H1 (cell line): ENCODE measurements around the gene LIMK1. TPM values are rescaled to one million over a fixed set of nuclear protein-coding genes. Genes with fewer than 3 reads are reported as not detected.

Experiments used
- CTCF ChIA-PET: fragments of 300-600 bp; sonication (Branson Sonifier 250); formaldehyde crosslinking; loops from one replicate; lab custom pipeline; 2021; ENCODE audit not compliant: partially characterized antibody; lab: Charles Lee
- POLR2A ChIA-PET: fragments of 300-600 bp; sonication (Branson Sonifier 250); formaldehyde crosslinking; loops from one replicate; lab custom pipeline; 2021; ENCODE audit warnings: inconsistent platforms; ENCODE audit not compliant: partially characterized antibody; lab: Charles Lee
- DNase-seq, 2 experiments: peaks; one replicate each; pipeline versions ENCODE4 v3.0.0 to v3.0.0-alpha.2; 2010 to 2022; ENCODE audit warnings: low spot score in 2 of 2, low read depth in 1 of 2, mixed read lengths in 1 of 2
- FAIRE-seq: peaks from 2 replicates; lab custom pipeline; 2011; peaks lifted over from hg19 to GRCh38; lab: Jason Lieb, UNC
- H2AFZ ChIP-seq: 2 replicates; pipeline ENCODE4 v1.8.1; 2012; ENCODE audit warnings: low read length, inconsistent platforms
- H2AK5ac ChIP-seq: 2 replicates; pipeline ENCODE4 v1.6.1; 2013; ENCODE audit warnings: low read depth, low read length
- H2BK120ac ChIP-seq: replicated peaks from 2 replicates; pipeline ENCODE3; 2013; ENCODE audit warnings: low read depth, low read length, inconsistent platforms
- H2BK12ac ChIP-seq: 2 replicates; pipeline ENCODE4 v1.6.1; 2013; ENCODE audit warnings: low read depth, low read length
- H2BK15ac ChIP-seq: 2 replicates; pipeline ENCODE4 v1.6.1; 2013; ENCODE audit warnings: low read length
- H2BK20ac ChIP-seq: 2 replicates; pipeline ENCODE4 v1.6.1; 2013; ENCODE audit warnings: low read length
- H2BK5ac ChIP-seq: 2 replicates; pipeline ENCODE4 v1.6.1; 2013; ENCODE audit warnings: low read depth, low read length
- H3K14ac ChIP-seq: 2 replicates; pipeline ENCODE4 v1.6.1; 2013; ENCODE audit warnings: inconsistent platforms; ENCODE audit not compliant: insufficient read length
- H3K18ac ChIP-seq: 2 replicates; pipeline ENCODE4 v1.6.1; 2013; ENCODE audit warnings: low read length; ENCODE audit errors: extremely low read depth
- H3K23ac ChIP-seq: 2 replicates; pipeline ENCODE4 v1.6.1; 2013; ENCODE audit warnings: inconsistent platforms; ENCODE audit not compliant: insufficient read length
- H3K23me2 ChIP-seq: 2 replicates; pipeline ENCODE4 v1.6.1; 2013; ENCODE audit warnings: low read depth, low read length
- H3K27ac ChIP-seq: 2 replicates; pipeline ENCODE4 v1.6.1; 2011; ENCODE audit warnings: low read depth, low read length, inconsistent platforms
- H3K27me3 ChIP-seq, 4 experiments: replicated peaks in 1 of 4; 1 replicate in 1 of 4; 2 replicates in 3 of 4; pipeline versions ENCODE4 v1.6.1 to v1.8.1; 2011 to 2013; ENCODE audit warnings: low read length in 3 of 4, mild to moderate bottlenecking in 3 of 4, inconsistent platforms in 2 of 4, mixed read lengths in 2 of 4, moderate library complexity in 1 of 4; ENCODE audit not compliant: control insufficient read depth in 3 of 4, insufficient read depth in 3 of 4; ENCODE audit errors: extremely low read depth in 1 of 4
- H3K36me3 ChIP-seq, 4 experiments: 2 replicates each; pipeline versions ENCODE4 v1.6.1 to v1.8.1; 2011 to 2013; ENCODE audit warnings: mild to moderate bottlenecking in 4 of 4, low read length in 3 of 4, moderate library complexity in 2 of 4, control low read depth in 1 of 4, inconsistent platforms in 1 of 4; ENCODE audit not compliant: insufficient read depth in 4 of 4, control insufficient read depth in 2 of 4
- H3K4ac ChIP-seq: replicated peaks from 2 replicates; pipeline ENCODE3; 2013; ENCODE audit warnings: low read length, low read depth, mixed read lengths, inconsistent platforms; ENCODE audit not compliant: insufficient read length
- H3K4me1 ChIP-seq, 4 experiments: replicated peaks in 1 of 4; 1 replicate in 1 of 4; 2 replicates in 3 of 4; pipeline versions ENCODE4 v1.6.1 to v1.8.1; 2011 to 2013; ENCODE audit warnings: low read length in 3 of 4, inconsistent platforms in 2 of 4, mixed read lengths in 1 of 4; ENCODE audit not compliant: insufficient read depth in 4 of 4, control insufficient read depth in 3 of 4
- H3K4me2 ChIP-seq, 2 experiments: 2 replicates each; pipeline versions ENCODE4 v1.6.1 to v1.8.1; 2011 to 2013; ENCODE audit warnings: low read depth in 2 of 2, low read length in 2 of 2, control low read depth in 1 of 2, inconsistent platforms in 1 of 2, mild to moderate bottlenecking in 1 of 2; ENCODE audit not compliant: insufficient read depth in 1 of 2
- H3K4me3 ChIP-seq, 4 experiments: fragments of 200-600, 300-600 bp in 1 of 4; sonication (generic), shearing (Covaris generic), sonication (Bioruptor Twin) in 1 of 4; 2 replicates each; pipeline versions ENCODE4 v1.5.1 to v1.8.1; 2011 to 2016; ENCODE audit warnings: low read length in 4 of 4, low read depth in 3 of 4, control low read depth in 2 of 4, inconsistent platforms in 2 of 4, mild to moderate bottlenecking in 2 of 4, mixed read lengths in 1 of 4, moderate library complexity in 1 of 4; ENCODE audit not compliant: insufficient read depth in 2 of 4; ENCODE audit errors: extremely low read depth in 1 of 4
- H3K56ac ChIP-seq: replicated peaks from 2 replicates; pipeline ENCODE3; 2013; ENCODE audit warnings: low read depth, mild to moderate bottlenecking, mixed read lengths, low read length, inconsistent platforms; ENCODE audit not compliant: insufficient read length
- H3K79me1 ChIP-seq: 2 replicates; pipeline ENCODE4 v1.6.1; 2013; ENCODE audit warnings: low read depth, low read length, control low read depth
- H3K79me2 ChIP-seq, 2 experiments: 2 replicates each; pipeline versions ENCODE4 v1.6.1 to v1.8.1; 2012 to 2013; ENCODE audit warnings: low read length in 2 of 2, mild to moderate bottlenecking in 2 of 2, inconsistent platforms in 1 of 2; ENCODE audit not compliant: insufficient read depth in 2 of 2, control insufficient read depth in 1 of 2
- H3K9ac ChIP-seq, 4 experiments: replicated peaks in 1 of 4; 1 replicate in 1 of 4; 2 replicates in 3 of 4; pipeline versions ENCODE4 v1.6.1 to v1.8.1; 2011 to 2013; ENCODE audit warnings: low read depth in 3 of 4, low read length in 3 of 4, control low read depth in 2 of 4, mild to moderate bottlenecking in 2 of 4, moderate library complexity in 2 of 4, inconsistent platforms in 1 of 4; ENCODE audit errors: extremely low read depth in 1 of 4
- H3K9me3 ChIP-seq, 2 experiments: 2 replicates each; pipeline versions ENCODE4 v1.6.1 to v1.8.1; 2012 to 2013; ENCODE audit warnings: mild to moderate bottlenecking in 2 of 2, moderate library complexity in 2 of 2, control low read depth in 1 of 2, inconsistent platforms in 1 of 2, low read depth in 1 of 2, low read length in 1 of 2, mixed read lengths in 1 of 2; ENCODE audit not compliant: insufficient read depth in 2 of 2
- H4K20me1 ChIP-seq, 2 experiments: replicated peaks in 1 of 2; 2 replicates each; pipeline versions ENCODE3 to v1.8.1; 2011 to 2013; ENCODE audit warnings: inconsistent platforms in 2 of 2, low read length in 2 of 2, mild to moderate bottlenecking in 1 of 2; ENCODE audit not compliant: insufficient read depth in 2 of 2, control insufficient read depth in 1 of 2
- H4K5ac ChIP-seq: 2 replicates; pipeline ENCODE4 v1.6.1; 2013; ENCODE audit warnings: low read length, low read depth, mixed read lengths, inconsistent platforms; ENCODE audit not compliant: insufficient read length
- H4K8ac ChIP-seq: 2 replicates; pipeline ENCODE4 v1.8.0; 2013; ENCODE audit warnings: mild to moderate bottlenecking, moderate library complexity, low read length, inconsistent platforms; ENCODE audit not compliant: insufficient read depth; ENCODE audit errors: extremely low read depth
- H4K91ac ChIP-seq: replicated peaks from 2 replicates; pipeline ENCODE3; 2013; ENCODE audit warnings: low read length, mixed read lengths, inconsistent platforms; ENCODE audit not compliant: insufficient read length
- EZH2 ChIP-seq: fragments of 200-600 bp; sonication (generic); IDR thresholded peaks from 2 replicates; pipeline ENCODE4 v1.7.1; 2012; ENCODE audit warnings: low read depth, mild to moderate bottlenecking, moderate library complexity, low read length, inconsistent platforms; ENCODE audit not compliant: severe bottlenecking
- HDAC2 ChIP-seq, 2 experiments: fragments of 300-600 bp in 1 of 2; sonication (generic) in 1 of 2; IDR thresholded peaks; 2 replicates each; pipeline ENCODE4 v1.6.1; 2011 to 2012; ENCODE audit warnings: low read depth in 2 of 2, low read length in 2 of 2, mild to moderate bottlenecking in 2 of 2, moderate library complexity in 2 of 2, borderline replicate concordance in 1 of 2, inconsistent platforms in 1 of 2
- JUN ChIP-seq: IDR thresholded peaks from 2 replicates; pipeline ENCODE4 v1.6.1; 2011; ENCODE audit warnings: low read depth, mild to moderate bottlenecking, improper control_type of control experiment, low read length
- JUND ChIP-seq: IDR thresholded peaks from 2 replicates; pipeline ENCODE4 v1.6.1; 2011; ENCODE audit warnings: mild to moderate bottlenecking, improper control_type of control experiment, low read length
- KDM4A ChIP-seq: IDR thresholded peaks from one replicate; pipeline ENCODE4 v1.7.1; 2012; ENCODE audit warnings: low read depth, mild to moderate bottlenecking, moderate library complexity, low read length, inconsistent platforms; ENCODE audit not compliant: severe bottlenecking
- RAD21 ChIP-seq, 2 experiments: IDR thresholded peaks in 1 of 2; conservative IDR thresholded peaks in 1 of 2; 2 replicates each; pipeline ENCODE4 v1.6.1; 2011; ENCODE audit warnings: low read depth in 2 of 2, low read length in 2 of 2, improper control_type of control experiment in 1 of 2, inconsistent platforms in 1 of 2, mild to moderate bottlenecking in 1 of 2, moderate library complexity in 1 of 2
- SIN3A ChIP-seq, 2 experiments: IDR thresholded peaks in 1 of 2; conservative IDR thresholded peaks in 1 of 2; 2 replicates each; pipeline ENCODE4 v1.6.1; 2011 to 2012; ENCODE audit warnings: low read length in 2 of 2, improper control_type of control experiment in 1 of 2, low read depth in 1 of 2, mild to moderate bottlenecking in 1 of 2
- SP1 ChIP-seq: IDR thresholded peaks from 2 replicates; pipeline ENCODE4 v1.6.1; 2011; ENCODE audit warnings: low read depth, low read length
- SP4 ChIP-seq: IDR thresholded peaks from 2 replicates; pipeline ENCODE4 v1.6.1; 2012; ENCODE audit warnings: low read length, inconsistent platforms
- WGBS, 2 experiments: shearing (Covaris generic) in 1 of 2; methylation state at CpG; one replicate each; pipeline versions ENCODE4 v1.1.6 to v1.1.7; 2013 to 2015; ENCODE audit warnings: low lambda C conversion rate in 2 of 2, mixed read lengths in 2 of 2, inconsistent platforms in 1 of 2, low coverage in 1 of 2, missing lambda C conversion rate in 1 of 2; ENCODE audit not compliant: insufficient replicate concordance in 2 of 2, insufficient coverage in 1 of 2, insufficient read length in 1 of 2; ENCODE audit errors: extremely low coverage in 1 of 2, missing lambda C conversion rate in 1 of 2; 5-methylcytosine and 5-hydroxymethylcytosine counted together
- polyA plus RNA-seq, 7 experiments: library from polyadenylated mRNA; depleted of rRNA in 3 of 7; stranded (reverse) in 5 of 7; unstranded in 2 of 7; fragments of >200 nt in 5 of 7; fragments of 200-250 nt in 2 of 7; gene quantifications; 1 replicate in 5 of 7; 2 replicates in 1 of 7; 4 replicates in 1 of 7; pipeline versions ENCODE4 v1.2.1 to v1.2.3, GENCODE V29; 2011 to 2013; ENCODE audit warnings: missing spikeins in 2 of 7, mixed read lengths in 2 of 7
- total RNA-seq: library from RNA; stranded (reverse); fragmentation: NEBNext Ultra II Directional; extraction: Animal tissue kit (Norgen Biotek cat#: 25700); gene quantifications from 2 replicates; pipeline ENCODE4 v1.2.1, GENCODE V29; 2021

LIMK1 gene
- total and polyA plus RNA-seq, 2 of the 8 experiments (the other 6 are each of a cell fraction or from before 2014, with no cell fraction given) = 93.5 to 108 TPM

GRCh38 chr7:74094224-74095101 lies 10.9 kb downstream of the LIMK1 start:
- H2AFZ ChIP-seq = no peak overlapping the region
- H3K79me2 ChIP-seq = peaks cover 0 to 5% of the 10 kb centered on the region in 2 experiments; a peak in 1 of 4 replicates
- POLR2A ChIA-PET = interaction anchor here (0.5 to 2.1 kb wide), 7 partner anchors 10 to 88 kb away, joined by 3 to 14 read pairs (median 3); partner anchors contain the start of genes EIF4H and LIMK1
- no peak for TF ChIP-seq SP4
- peak; percentile 67; the same call in 1 of the 2 replicates for TF ChIP-seq JUND
- no peak for TF ChIP-seq KDM4A
- 0 out of 4 replicates have a peak, but pooled peaks of 1 of the 2 experiments have one; percentile 27 for TF ChIP-seq HDAC2 (IDR thresholded peaks at IDR 0.05; ENCODE audit: borderline replicate concordance in 1 of 2, low read depth in 2 of 2, low read length in 2 of 2)
- no peak for TF ChIP-seq SIN3A (conservative IDR thresholded peaks at IDR 0.05 in 1 of 2, IDR thresholded peaks at IDR 0.05 in 1 of 2; ENCODE audit: low read depth in 1 of 2, low read length in 2 of 2)
- no peak for TF ChIP-seq JUN
- TF ChIP-seq SP1 = peak; percentile 69; the same call in 1 of the 2 replicates
- peak in 1 of 2 experiments; percentile 14; a peak in 1 of 4 replicates for TF ChIP-seq RAD21 (IDR thresholded peaks at IDR 0.05 in 1 of 2, conservative IDR thresholded peaks at IDR 0.05 in 1 of 2; ENCODE audit: low read depth in 2 of 2, low read length in 2 of 2)
- no peak for TF ChIP-seq EZH2

More at GRCh38 chr7:74094224-74095101, 10.9 kb downstream of the LIMK1 start:
- FAIRE-seq = peak; percentile 69
- H3K79me1 ChIP-seq = peaks cover 5% of the 10 kb centered on the region
- peaks cover 3 to 10% of the 10 kb centered on the region in 2 experiments for H3K9me3 ChIP-seq
- no peak overlapping the region for H3K4ac ChIP-seq
- H3K4me1 ChIP-seq = peaks cover 8 to 31% (median 26%) of the 10 kb centered on the region in 4 experiments
- H3K4me3 ChIP-seq = peak overlapping the region; percentile 1 to 51 (median 20); a peak in 6 of 8 replicates
- H2BK120ac ChIP-seq = no peak overlapping the region
- H2BK20ac ChIP-seq = peak overlapping the region; percentile 80; the same call in 1 of the 2 replicates
- no peaks in the 10 kb centered on the region; the same call in 1 of the 2 replicates for H3K23me2 ChIP-seq
- peak overlapping the region; percentile 65 to 73 for H3K4me2 ChIP-seq
- WGBS, 2 experiments = 16% methylated on average over 20 of the region's 32 CpGs; no CpG with 5 or more reads in 1 of the 2 experiments
- no peak overlapping the region for H3K23ac ChIP-seq
- H3K27ac ChIP-seq = peak overlapping the region; percentile 52; the same call in 1 of the 2 replicates
- CTCF ChIA-PET = interaction anchor here (0.6 to 2.6 kb wide), 4 partner anchors 11 to 112 kb away, joined by 3 to 10 read pairs (median 4); partner anchors contain the start of gene LIMK1
- H4K20me1 ChIP-seq = peaks cover 0 to 12% of the 10 kb centered on the region in 2 experiments
- peak; percentile 79 to 87 for DNase-seq
- H3K18ac ChIP-seq = peak overlapping the region; percentile 98
- H4K91ac ChIP-seq = peak overlapping the region; percentile 50
- H4K8ac ChIP-seq = peak overlapping the region; percentile 88; the same call in 1 of the 2 replicates
- H3K27me3 ChIP-seq = no peaks in the 10 kb centered on the region
- peaks cover 6 to 27% (median 16%) of the 10 kb centered on the region in 4 experiments for H3K36me3 ChIP-seq
- peak overlapping the region; percentile 72; the same call in 1 of the 2 replicates for H2BK15ac ChIP-seq
- H3K56ac ChIP-seq = no peak overlapping the region
- no peak overlapping the region for H3K14ac ChIP-seq
- peak overlapping the region; percentile 86 for H2BK12ac ChIP-seq
- peak overlapping the region; percentile 3; the same call in 1 of the 2 replicates for H2AK5ac ChIP-seq
- H2BK5ac ChIP-seq = peak overlapping the region; percentile 93
- H3K9ac ChIP-seq = peak overlapping the region in 2 of 4 experiments; percentile 28 to 29; a peak in 3 of 7 replicates
- peak overlapping the region; percentile 53 for H4K5ac ChIP-seq
